HepG2 (cell line): ENCODE measurements around the gene AGRP. TPM values are rescaled to one million over a fixed set of nuclear protein-coding genes. Genes with fewer than 3 reads are reported as not detected.

Experiments
- ATAC-seq: fragments of 200-7000 bp; cut with Tn5 transposase; 3 replicates; pipeline ENCODE4 v1.9.1; 2020; ENCODE audit warnings: mild to moderate bottlenecking, moderate library complexity
- BruUV-seq: library from RNA; stranded (reverse); fragments of 400-500 nt; replicated peaks from 2 replicates; lab custom pipeline; 2021; lab: Mats Ljungman, UMichigan
- CTCF ChIA-PET: fragments of 300-600 bp; formaldehyde crosslinking; extraction: SDS; loops from one replicate; lab custom pipeline; 2021; ENCODE audit warnings: low total read pairs, inconsistent platforms, low intra/inter-chr PET ratio; lab: Yijun Ruan, JAX
- POLR2A ChIA-PET: fragments of 350-600 bp; sonication (Branson Sonifier 250); formaldehyde crosslinking; loops from one replicate; lab custom pipeline; 2020; ENCODE audit warnings: antibody characterized with exemption, inconsistent platforms; lab: Yijun Ruan, JAX
- DNase-seq: peaks from one replicate; pipeline ENCODE4 v3.0.0-alpha.2; 2015; ENCODE audit warnings: low spot score
- FAIRE-seq: peaks from 3 replicates; lab custom pipeline; 2011; peaks lifted over from hg19 to GRCh38; lab: Jason Lieb, UNC
- H2AFZ ChIP-seq: one replicate; pipeline ENCODE4 v1.6.1; 2011; ENCODE audit warnings: low read length, inconsistent platforms
- H3K27ac ChIP-seq: fragments of 300-600 bp; 3 replicates; pipeline ENCODE4 v1.8.0; 2011; ENCODE audit warnings: mixed run types, mild to moderate bottlenecking, mixed read lengths, low read length, inconsistent platforms; ENCODE audit not compliant: insufficient read depth; ENCODE audit errors: extremely low read length
- H3K27me3 ChIP-seq, 2 experiments: fragments of 200-600 bp in 1 of 2; 2 replicates in 1 of 2; 3 replicates in 1 of 2; pipeline versions ENCODE4 v1.6.0 to v1.8.0; 2011; ENCODE audit warnings: low read length in 2 of 2, mild to moderate bottlenecking in 2 of 2, moderate library complexity in 2 of 2, inconsistent platforms in 1 of 2; ENCODE audit not compliant: insufficient read depth in 2 of 2, control insufficient read depth in 1 of 2
- H3K36me3 ChIP-seq, 2 experiments: fragments of 200-600 bp in 1 of 2; replicated peaks in 1 of 2; 2 replicates in 1 of 2; 3 replicates in 1 of 2; pipeline versions ENCODE4 v1.5.1 to v1.8.0; 2011; ENCODE audit warnings: low read length in 2 of 2, inconsistent platforms in 1 of 2; ENCODE audit not compliant: insufficient read depth in 2 of 2, control insufficient read depth in 1 of 2
- H3K4me1 ChIP-seq: 2 replicates; pipeline ENCODE4 v1.5.1; 2012; ENCODE audit warnings: low read length, inconsistent platforms; ENCODE audit not compliant: insufficient read depth
- H3K4me2 ChIP-seq: 2 replicates; pipeline ENCODE4 v1.6.0; 2011; ENCODE audit warnings: low read depth, low read length, inconsistent platforms
- H3K4me3 ChIP-seq, 3 experiments: fragments of 200-600 bp in 1 of 3; sonication (generic), shearing (Covaris generic) in 1 of 3; replicated peaks in 1 of 3; 2 replicates each; pipeline ENCODE4 v1.5.1; 2011 to 2016; ENCODE audit warnings: low read length in 3 of 3, inconsistent platforms in 2 of 3, low read depth in 2 of 3, mild to moderate bottlenecking in 2 of 3, control low read depth in 1 of 3, mixed read lengths in 1 of 3; ENCODE audit not compliant: insufficient read depth in 1 of 3
- H3K79me2 ChIP-seq: one replicate; pipeline ENCODE4 v1.6.1; 2011; ENCODE audit warnings: low read length, inconsistent platforms; ENCODE audit not compliant: insufficient read depth
- H3K9ac ChIP-seq: 2 replicates; pipeline ENCODE4 v1.6.0; 2011; ENCODE audit warnings: mild to moderate bottlenecking, low read depth, low read length, inconsistent platforms; ENCODE audit not compliant: insufficient read depth
- H3K9me3 ChIP-seq: 2 replicates; pipeline ENCODE4 v1.5.1; 2012; ENCODE audit warnings: mild to moderate bottlenecking, low read length
- H4K20me1 ChIP-seq: 2 replicates; pipeline ENCODE4 v1.6.0; 2011; ENCODE audit warnings: inconsistent platforms, mild to moderate bottlenecking, low read length, moderate library complexity; ENCODE audit not compliant: insufficient read depth
- ASH2L ChIP-seq: fragments of 300-600, 200-600 bp; sonication (generic); IDR thresholded peaks from 2 replicates; pipeline ENCODE4 v1.7.0; 2017; ENCODE audit warnings: low read depth, mild to moderate bottlenecking, moderate library complexity, mixed read lengths, low read length; ENCODE audit not compliant: insufficient read length
- ELF3 ChIP-seq: IDR thresholded peaks from 2 replicates; pipeline ENCODE4 v1.6.1; 2016; ENCODE audit warnings: missing genetic modification reagents, missing compliant biosample characterization
- HDAC1 ChIP-seq: sonication (generic); formaldehyde crosslinking; IDR thresholded peaks from 2 replicates; pipeline ENCODE4 v1.5.1; 2020; ENCODE audit warnings: mild to moderate bottlenecking, missing genetic modification reagents
- NONO ChIP-seq, 2 experiments: fragments of 450-650 bp in 1 of 2; sonication (generic) in 1 of 2; formaldehyde crosslinking in 1 of 2; IDR thresholded peaks in 1 of 2; conservative IDR thresholded peaks in 1 of 2; 2 replicates each; pipeline versions ENCODE4 v1.6.1 to v1.8.0; 2017 to 2022; ENCODE audit warnings: mild to moderate bottlenecking in 1 of 2, missing genetic modification reagents in 1 of 2, moderate library complexity in 1 of 2
- SKI ChIP-seq: fragments of 450-650 bp; IDR thresholded peaks from one replicate; pipeline ENCODE4 v1.6.1; 2018; ENCODE audit warnings: mild to moderate bottlenecking; ENCODE audit not compliant: partially characterized antibody
- XRCC5 ChIP-seq: fragments of 200-400 bp; formaldehyde crosslinking; optimal IDR thresholded peaks from 2 replicates; pipeline ENCODE3; 2017; ENCODE audit warnings: mild to moderate bottlenecking, low read length
- YY1 ChIP-seq: IDR thresholded peaks from 2 replicates; pipeline ENCODE4 v1.6.1; 2011; ENCODE audit warnings: low read length, low read depth, moderate library complexity, mild to moderate bottlenecking; ENCODE audit not compliant: insufficient read depth, insufficient replicate concordance
- ZNF207 ChIP-seq: fragments of 450-650 bp; IDR thresholded peaks from 2 replicates; pipeline ENCODE4 v1.6.1; 2016; ENCODE audit warnings: antibody characterized with exemption, borderline replicate concordance
- ZNF354B ChIP-seq: sonication (generic); formaldehyde crosslinking; IDR thresholded peaks from 2 replicates; pipeline ENCODE4 v1.8.0; 2022; ENCODE audit warnings: mild to moderate bottlenecking, missing genetic modification reagents
- ZNF598 ChIP-seq: sonication (generic); formaldehyde crosslinking; IDR thresholded peaks from 2 replicates; pipeline ENCODE4 v1.5.1; 2020; ENCODE audit warnings: mild to moderate bottlenecking, missing genetic modification reagents, borderline replicate concordance
- WGBS: methylation state at CpG from one replicate; pipeline ENCODE4 v1.1.6; 2017; ENCODE audit warnings: low lambda C conversion rate; 5-methylcytosine and 5-hydroxymethylcytosine counted together
- in situ Hi-C: cut with HindIII; loops from 2 replicates; pipeline ENCODE4 v1.10.0; 2017; ENCODE audit warnings: low pct_unique_long_range_greater_than_20kb; ENCODE audit not compliant: extremely low pct_ligation_motif_present
- intact Hi-C: fragments of 100-400 bp; cut with micrococcal nuclease; formaldehyde crosslinking; loops from one replicate; pipeline ENCODE4 v1.10.0; 2022; ENCODE audit not compliant: unreplicated experiment
- polyA plus RNA-seq, 8 experiments: library from polyadenylated mRNA; depleted of rRNA in 3 of 8; stranded (reverse) in 7 of 8; unstranded in 1 of 8; fragments of >200 nt; fragmentation: Illumina TruSeq in 4 of 8; extraction: Trizol in 4 of 8; gene quantifications; 2 replicates each; pipeline versions ENCODE4 v1.2.1 to v1.2.3, GENCODE V29; 2011 to 2016; ENCODE audit warnings: low read depth in 4 of 8, missing spikeins in 1 of 8, mixed read lengths in 1 of 8; ENCODE audit not compliant: insufficient read depth in 1 of 8
- total RNA-seq, 5 experiments: library from RNA; depleted of rRNA; stranded (reverse); fragments of >200 nt; fragmentation: Illumina TruSeq; extraction: Trizol; gene quantifications; 2 replicates each; pipeline ENCODE4 v1.2.3, GENCODE V29; 2016; ENCODE audit warnings: low read depth in 1 of 5
- TF ChIP-seq, protein P1 (sequence below): sonication (generic); formaldehyde crosslinking; IDR thresholded peaks from 2 replicates; pipeline ENCODE4 v1.5.1; 2020; ENCODE audit warnings: mild to moderate bottlenecking, missing genetic modification reagents, borderline replicate concordance
- TF ChIP-seq, protein P2 (sequence below): IDR thresholded peaks from 2 replicates; pipeline ENCODE4 v1.6.1; 2016; ENCODE audit warnings: low read depth
- TF ChIP-seq, protein P3 (sequence below): IDR thresholded peaks from 2 replicates; pipeline ENCODE4 v1.6.1; 2012; ENCODE audit warnings: inconsistent platforms

The AGRP gene
- total and polyA plus RNA-seq, 2 of the 13 experiments (the other 11 are each of a cell fraction or from before 2014, with no cell fraction given) = not detected

DNA sequence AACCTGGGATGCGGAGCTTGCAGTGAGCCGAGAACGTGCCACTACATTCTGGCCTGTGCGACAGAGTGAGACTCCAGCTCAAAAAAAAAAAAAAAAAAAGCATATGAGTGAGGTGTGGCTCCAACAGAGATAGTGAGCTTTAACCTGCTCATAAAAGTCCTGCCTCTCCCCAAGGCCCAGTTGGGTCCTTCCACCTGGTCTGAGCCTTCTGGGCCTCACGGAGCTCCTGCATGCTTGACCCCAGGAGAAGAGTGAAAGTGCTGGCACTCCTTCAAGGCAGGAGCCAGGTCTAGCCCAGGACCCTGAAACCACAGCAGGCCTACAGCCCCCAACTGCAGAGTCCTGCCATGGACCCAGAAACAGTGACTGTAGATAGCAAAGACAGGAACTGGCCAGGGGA, 34.8 kb downstream of the AGRP start (continued):
- TF ChIP-seq, protein P1, sequence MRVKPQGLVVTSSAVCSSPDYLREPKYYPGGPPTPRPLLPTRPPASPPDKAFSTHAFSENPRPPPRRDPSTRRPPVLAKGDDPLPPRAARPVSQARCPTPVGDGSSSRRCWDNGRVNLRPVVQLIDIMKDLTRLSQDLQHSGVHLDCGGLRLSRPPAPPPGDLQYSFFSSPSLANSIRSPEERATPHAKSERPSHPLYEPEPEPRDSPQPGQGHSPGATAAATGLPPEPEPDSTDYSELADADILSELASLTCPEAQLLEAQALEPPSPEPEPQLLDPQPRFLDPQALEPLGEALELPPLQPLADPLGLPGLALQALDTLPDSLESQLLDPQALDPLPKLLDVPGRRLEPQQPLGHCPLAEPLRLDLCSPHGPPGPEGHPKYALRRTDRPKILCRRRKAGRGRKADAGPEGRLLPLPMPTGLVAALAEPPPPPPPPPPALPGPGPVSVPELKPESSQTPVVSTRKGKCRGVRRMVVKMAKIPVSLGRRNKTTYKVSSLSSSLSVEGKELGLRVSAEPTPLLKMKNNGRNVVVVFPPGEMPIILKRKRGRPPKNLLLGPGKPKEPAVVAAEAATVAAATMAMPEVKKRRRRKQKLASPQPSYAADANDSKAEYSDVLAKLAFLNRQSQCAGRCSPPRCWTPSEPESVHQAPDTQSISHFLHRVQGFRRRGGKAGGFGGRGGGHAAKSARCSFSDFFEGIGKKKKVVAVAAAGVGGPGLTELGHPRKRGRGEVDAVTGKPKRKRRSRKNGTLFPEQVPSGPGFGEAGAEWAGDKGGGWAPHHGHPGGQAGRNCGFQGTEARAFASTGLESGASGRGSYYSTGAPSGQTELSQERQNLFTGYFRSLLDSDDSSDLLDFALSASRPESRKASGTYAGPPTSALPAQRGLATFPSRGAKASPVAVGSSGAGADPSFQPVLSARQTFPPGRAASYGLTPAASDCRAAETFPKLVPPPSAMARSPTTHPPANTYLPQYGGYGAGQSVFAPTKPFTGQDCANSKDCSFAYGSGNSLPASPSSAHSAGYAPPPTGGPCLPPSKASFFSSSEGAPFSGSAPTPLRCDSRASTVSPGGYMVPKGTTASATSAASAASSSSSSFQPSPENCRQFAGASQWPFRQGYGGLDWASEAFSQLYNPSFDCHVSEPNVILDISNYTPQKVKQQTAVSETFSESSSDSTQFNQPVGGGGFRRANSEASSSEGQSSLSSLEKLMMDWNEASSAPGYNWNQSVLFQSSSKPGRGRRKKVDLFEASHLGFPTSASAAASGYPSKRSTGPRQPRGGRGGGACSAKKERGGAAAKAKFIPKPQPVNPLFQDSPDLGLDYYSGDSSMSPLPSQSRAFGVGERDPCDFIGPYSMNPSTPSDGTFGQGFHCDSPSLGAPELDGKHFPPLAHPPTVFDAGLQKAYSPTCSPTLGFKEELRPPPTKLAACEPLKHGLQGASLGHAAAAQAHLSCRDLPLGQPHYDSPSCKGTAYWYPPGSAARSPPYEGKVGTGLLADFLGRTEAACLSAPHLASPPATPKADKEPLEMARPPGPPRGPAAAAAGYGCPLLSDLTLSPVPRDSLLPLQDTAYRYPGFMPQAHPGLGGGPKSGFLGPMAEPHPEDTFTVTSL (CRISPR knock-in tag) = no peak
- TF ChIP-seq ZNF598 (CRISPR knock-in tag) (no peak), ZNF207 (no peak)

DNA sequence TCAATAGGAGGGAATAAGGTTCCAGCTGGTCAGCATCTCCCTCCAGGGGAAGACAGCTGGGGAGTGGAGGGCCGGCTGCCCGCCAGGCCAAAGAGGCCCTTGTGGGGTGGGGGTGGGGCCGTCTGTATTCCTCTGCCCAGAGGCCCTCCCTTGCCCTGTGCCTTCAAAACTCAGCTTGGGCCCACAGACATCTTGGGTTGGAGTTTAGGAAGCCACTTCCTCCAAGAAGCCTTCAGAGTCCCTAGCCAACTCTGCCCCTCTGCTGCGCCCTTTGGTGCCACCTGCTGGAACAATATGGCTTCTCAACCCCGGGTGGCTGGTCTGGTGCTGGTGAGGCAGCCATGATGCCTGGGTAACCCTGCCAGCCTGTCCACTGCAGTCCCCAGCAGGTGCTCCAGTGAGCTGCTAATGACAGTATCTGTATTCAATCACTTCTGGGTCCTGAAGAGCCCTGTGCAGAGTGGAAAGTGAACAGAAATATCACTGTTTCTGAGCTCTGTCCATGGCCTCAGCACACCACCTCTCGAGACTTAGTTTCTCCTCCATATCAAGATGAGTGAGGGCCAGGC, 35.8 kb downstream of the AGRP start:
- Histone ChIP-seq H3K36me3 (peaks cover 14% of the 10 kb centered on the region in 2 experiments; a peak in 4 of 5 replicates), H3K4me2 (0 out of 2 replicates have a peak overlapping the region, but pooled peaks have one; percentile 87), H2AFZ (no peak overlapping the region), H3K9me3 (no peaks in the 10 kb centered on the region), H3K79me2 (no peaks in the 10 kb centered on the region), H3K27me3 (no peaks in the 10 kb centered on the region), H3K9ac (peak overlapping the region; percentile 66), H3K4me3 (no peak overlapping the region), H3K27ac (peak overlapping the region; percentile 88), H4K20me1 (no peaks in the 10 kb centered on the region), H3K4me1 (peaks cover 67% of the 10 kb centered on the region)
- WGBS = 74% methylated on average over 5 of the region's 6 CpGs
- BruUV-seq = no TSS peak
- ChIA-PET POLR2A (interaction anchor here (2.8 to 6.7 kb wide), 4 partner anchors 9 to 33 kb away, joined by 10 to 182 read pairs (median 27); partner anchors contain the start of genes ATP6V0D1 and HSD11B2), CTCF (interaction anchor here (3.1 to 3.4 kb wide), 2 partner anchors 18 to 19 kb away, joined by 9 to 56 read pairs; no protein-coding TSS in a partner anchor)
- in situ Hi-C loops (no loop called here), intact Hi-C loops (loop anchor here (2.0 kb wide), 1 partner anchor 17 kb away; no protein-coding TSS in a partner anchor)
- DNase-seq (peak; percentile 49), FAIRE-seq (peak; percentile 23), ATAC-seq (peak; percentile 2; the same call in 1 of the 3 replicates)
- TF ChIP-seq ZNF354B (CRISPR knock-in tag) (0 out of 2 replicates have a peak, but pooled peaks have one; percentile 52), ELF3 (CRISPR knock-in tag) (0 out of 2 replicates have a peak, but pooled peaks have one; percentile 11), ASH2L (peak; percentile 22), YY1 (peak; percentile 83), XRCC5 (peak; percentile 63), SKI (peak; percentile 26), NONO (IDR thresholded peaks at IDR 0.05) (no peak), NONO (CRISPR knock-in tag; conservative IDR thresholded peaks at IDR 0.05) (no peak), HDAC1 (CRISPR knock-in tag) (0 out of 2 replicates have a peak, but pooled peaks have one; percentile 8)
- TF ChIP-seq, protein P2, sequence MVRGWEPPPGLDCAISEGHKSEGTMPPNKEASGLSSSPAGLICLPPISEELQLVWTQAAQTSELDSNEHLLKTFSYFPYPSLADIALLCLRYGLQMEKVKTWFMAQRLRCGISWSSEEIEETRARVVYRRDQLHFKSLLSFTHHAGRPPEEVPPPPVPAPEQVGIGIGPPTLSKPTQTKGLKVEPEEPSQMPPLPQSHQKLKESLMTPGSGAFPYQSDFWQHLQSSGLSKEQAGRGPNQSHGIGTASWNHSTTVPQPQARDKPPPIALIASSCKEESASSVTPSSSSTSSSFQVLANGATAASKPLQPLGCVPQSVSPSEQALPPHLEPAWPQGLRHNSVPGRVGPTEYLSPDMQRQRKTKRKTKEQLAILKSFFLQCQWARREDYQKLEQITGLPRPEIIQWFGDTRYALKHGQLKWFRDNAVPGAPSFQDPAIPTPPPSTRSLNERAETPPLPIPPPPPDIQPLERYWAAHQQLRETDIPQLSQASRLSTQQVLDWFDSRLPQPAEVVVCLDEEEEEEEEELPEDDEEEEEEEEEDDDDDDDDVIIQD (CRISPR knock-in tag) = no peak
- TF ChIP-seq, protein P3, sequence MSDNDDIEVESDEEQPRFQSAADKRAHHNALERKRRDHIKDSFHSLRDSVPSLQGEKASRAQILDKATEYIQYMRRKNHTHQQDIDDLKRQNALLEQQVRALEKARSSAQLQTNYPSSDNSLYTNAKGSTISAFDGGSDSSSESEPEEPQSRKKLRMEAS = 0 out of 2 replicates have a peak, but pooled peaks have one; percentile 29
